IPS-15b (cell line): ENCODE data around the gene NBEAL2.

Experiments
- H3K27me3 ChIP-seq: one replicate; pipeline ENCODE4 v1.6.1; 2013; ENCODE audit warnings: low read length; ENCODE audit not compliant: control insufficient read depth, insufficient read depth
- H3K36me3 ChIP-seq: one replicate; pipeline ENCODE4 v1.6.1; 2013; ENCODE audit warnings: low read length; ENCODE audit not compliant: control insufficient read depth, insufficient read depth
- H3K4me1 ChIP-seq: one replicate; pipeline ENCODE4 v1.6.1; 2013; ENCODE audit warnings: mild to moderate bottlenecking, low read length; ENCODE audit not compliant: control insufficient read depth, insufficient read depth
- H3K4me3 ChIP-seq: one replicate; pipeline ENCODE4 v1.5.1; 2013; ENCODE audit warnings: low read depth, low read length
- H3K9ac ChIP-seq: one replicate; pipeline ENCODE4 v1.6.1; 2013; ENCODE audit warnings: low read depth, mild to moderate bottlenecking, low read length
- H3K9me3 ChIP-seq: one replicate; pipeline ENCODE4 v1.6.1; 2013; ENCODE audit warnings: mild to moderate bottlenecking, low read length; ENCODE audit not compliant: control insufficient read depth, insufficient read depth

The NBEAL2 gene

GRCh38 chr3:46946856-46947545 lies 32.5 kb upstream of the NBEAL2 start:
- H3K9ac ChIP-seq = no peak overlapping the region
- peaks cover 26% of the 10 kb centered on the region for H3K4me1 ChIP-seq
- H3K4me3 ChIP-seq = no peak overlapping the region
- H3K9me3 ChIP-seq = no peaks in the 10 kb centered on the region
- H3K36me3 ChIP-seq = peaks cover 10% of the 10 kb centered on the region
- no peaks in the 10 kb centered on the region for H3K27me3 ChIP-seq

- no peaks in the 10 kb centered on the region for H3K9me3 ChIP-seq
- peaks cover 10% of the 10 kb centered on the region for H3K36me3 ChIP-seq
- H3K4me1 ChIP-seq = peaks cover 25% of the 10 kb centered on the region
- H3K9ac ChIP-seq = no peak overlapping the region
- H3K4me3 ChIP-seq = no peak overlapping the region
- no peaks in the 10 kb centered on the region for H3K27me3 ChIP-seq
Observed at GRCh38 chr3:46947546-46947901, 31.9 kb upstream of the NBEAL2 start.

GRCh38 chr3:46947981-46948791 lies 31.3 kb upstream of the NBEAL2 start:
- Histone ChIP-seq H3K4me1 (peaks cover 22% of the 10 kb centered on the region), H3K9ac (no peak overlapping the region), H3K27me3 (no peaks in the 10 kb centered on the region), H3K36me3 (peaks cover 10% of the 10 kb centered on the region), H3K4me3 (no peak overlapping the region), H3K9me3 (no peaks in the 10 kb centered on the region)

- no peak overlapping the region for H3K4me3 ChIP-seq
- no peaks in the 10 kb centered on the region for H3K9me3 ChIP-seq
- peaks cover 16% of the 10 kb centered on the region for H3K4me1 ChIP-seq
- peaks cover 10% of the 10 kb centered on the region for H3K36me3 ChIP-seq
- no peaks in the 10 kb centered on the region for H3K27me3 ChIP-seq
- H3K9ac ChIP-seq = no peak overlapping the region
Observed at GRCh38 chr3:46948830-46949671, 30.4 kb upstream of the NBEAL2 start.

GRCh38 chr3:46950177-46950576 lies 29.3 kb upstream of the NBEAL2 start:
- H3K4me3 ChIP-seq = no peak overlapping the region
- no peaks in the 10 kb centered on the region for H3K27me3 ChIP-seq
- no peaks in the 10 kb centered on the region for H3K9me3 ChIP-seq
- peaks cover 10% of the 10 kb centered on the region for H3K36me3 ChIP-seq
- peaks cover 14% of the 10 kb centered on the region for H3K4me1 ChIP-seq
- H3K9ac ChIP-seq = no peak overlapping the region

- Histone ChIP-seq H3K9ac (no peak overlapping the region), H3K4me1 (peaks cover 14% of the 10 kb centered on the region), H3K4me3 (no peak overlapping the region), H3K27me3 (no peaks in the 10 kb centered on the region), H3K36me3 (peaks cover 9% of the 10 kb centered on the region), H3K9me3 (no peaks in the 10 kb centered on the region)
Observed at GRCh38 chr3:46950650-46951241, 28.7 kb upstream of the NBEAL2 start.

- Histone ChIP-seq H3K9ac (no peak overlapping the region), H3K36me3 (peaks cover 4% of the 10 kb centered on the region), H3K27me3 (no peaks in the 10 kb centered on the region), H3K9me3 (no peaks in the 10 kb centered on the region), H3K4me3 (no peak overlapping the region), H3K4me1 (peaks cover 14% of the 10 kb centered on the region)
Observed at GRCh38 chr3:46952813-46953212, 26.7 kb upstream of the NBEAL2 start.

- Histone ChIP-seq H3K4me3 (no peak overlapping the region), H3K4me1 (peaks cover 14% of the 10 kb centered on the region), H3K27me3 (no peaks in the 10 kb centered on the region), H3K9ac (no peak overlapping the region), H3K36me3 (no peaks in the 10 kb centered on the region), H3K9me3 (no peaks in the 10 kb centered on the region)
Observed at GRCh38 chr3:46953234-46954010, 26.0 kb upstream of the NBEAL2 start.

GRCh38 chr3:46954178-46954577 lies 25.3 kb upstream of the NBEAL2 start:
- Histone ChIP-seq H3K9ac (no peak overlapping the region), H3K27me3 (no peaks in the 10 kb centered on the region), H3K4me1 (peaks cover 9% of the 10 kb centered on the region), H3K9me3 (no peaks in the 10 kb centered on the region), H3K36me3 (no peaks in the 10 kb centered on the region), H3K4me3 (no peak overlapping the region)

- Histone ChIP-seq H3K9me3 (no peaks in the 10 kb centered on the region), H3K4me1 (peaks cover 10% of the 10 kb centered on the region), H3K4me3 (no peak overlapping the region), H3K27me3 (no peaks in the 10 kb centered on the region), H3K36me3 (no peaks in the 10 kb centered on the region), H3K9ac (no peak overlapping the region)
Observed at GRCh38 chr3:46955157-46955556, 24.3 kb upstream of the NBEAL2 start.

- H3K9ac ChIP-seq = no peak overlapping the region
- H3K36me3 ChIP-seq = no peaks in the 10 kb centered on the region
- no peak overlapping the region for H3K4me3 ChIP-seq
- H3K27me3 ChIP-seq = no peaks in the 10 kb centered on the region
- H3K4me1 ChIP-seq = peaks cover 13% of the 10 kb centered on the region
- H3K9me3 ChIP-seq = no peaks in the 10 kb centered on the region
Observed at GRCh38 chr3:46955801-46956259, 23.6 kb upstream of the NBEAL2 start.
